Subcutaneous adipose tissue (tissue), 4 donors: Measurements from ENCODE around the gene NF2. TPM values are rescaled to one million over a fixed set of nuclear protein-coding genes. Genes with fewer than 3 reads are reported as not detected.

Experiments used
- CTCF ChIP-seq: fragments of 450-650 bp; IDR thresholded peaks from one replicate; pipeline ENCODE4 v1.5.1; 2016; ENCODE audit warnings: low read depth, mild to moderate bottlenecking, control low read depth, antibody characterized with exemption, moderate library complexity
- total RNA-seq, 4 donors: library from RNA; depleted of rRNA; stranded (reverse); fragments of >200 nt; gene quantifications; one replicate each; pipeline ENCODE4 v1.1.0, GENCODE V29; 2016

Gene NF2
- total RNA-seq, 4 donors from 2014 or later: 18.9 to 28.6 (median 20.7) TPM

- TF ChIP-seq CTCF: no peak
These were observed 27.6 kb downstream of the NF2 start for GRCh38 chr22:29630987-29631386.

- TF ChIP-seq CTCF: no peak
These were observed 28.3 kb downstream of the NF2 start for GRCh38 chr22:29631725-29632124.

GRCh38 chr22:29632672-29633071 is 29.2 kb downstream of the NF2 start:
- TF ChIP-seq CTCF: no peak

- TF ChIP-seq CTCF: no peak
These were observed 30.3 kb downstream of the NF2 start for GRCh38 chr22:29633514-29634312.

GRCh38 chr22:29634847-29635246 is 31.4 kb downstream of the NF2 start:
- TF ChIP-seq CTCF: no peak

- no peak for TF ChIP-seq CTCF
These were observed 32.4 kb downstream of the NF2 start for GRCh38 chr22:29635734-29636357.

GRCh38 chr22:29636751-29637150 is 33.3 kb downstream of the NF2 start:
- no peak for TF ChIP-seq CTCF
